Gastroesophageal sphincter (tissue), 4 donors: ENCODE results near the gene SCFD2. TPM values are rescaled to one million over a fixed set of nuclear protein-coding genes. Genes with fewer than 3 reads are reported as not detected.
"Not testable (repeated sequence)": the region's sequence is repeated elsewhere in the genome, so short reads cannot be mapped to it uniquely, and the experiment has no call there.

Experiments
- ATAC-seq: fragments of 150-250 bp; one replicate; pipeline ENCODE4 v1.9.1; 2016; ENCODE audit warnings: mild to moderate bottlenecking, moderate library complexity
- H3K27ac ChIP-seq, 4 donors: fragments of 200-600 bp; sonication (generic) in 3 of 4; 1 replicate in 3 of 4; 2 replicates in 1 of 4; pipeline ENCODE4 v1.5.1; 2016 to 2019
- H3K27me3 ChIP-seq: fragments of 200-600 bp; sonication (generic); one replicate; pipeline ENCODE4 v1.5.1; 2019
- H3K36me3 ChIP-seq, 2 donors: fragments of 200-600 bp; sonication (generic); one replicate each; pipeline ENCODE4 v1.5.1; 2019; ENCODE audit warnings: control low read depth in 1 of 2
- H3K4me1 ChIP-seq, 3 donors: fragments of 200-600 bp; sonication (generic); 1 replicate in 2 of 3; 2 replicates in 1 of 3; pipeline ENCODE4 v1.5.1; 2016 to 2019; ENCODE audit warnings: control low read depth in 2 of 3
- H3K4me3 ChIP-seq, 2 donors: fragments of 200-600 bp; sonication (generic); one replicate each; pipeline ENCODE4 v1.5.1; 2019; ENCODE audit warnings: mild to moderate bottlenecking in 1 of 2, moderate library complexity in 1 of 2
- H3K9me3 ChIP-seq, 3 donors: fragments of 200-600 bp; sonication (generic); one replicate each; pipeline ENCODE4 v1.5.1; 2017 to 2019; ENCODE audit warnings: control low read depth in 2 of 3
- EP300 ChIP-seq: sonication (generic); formaldehyde crosslinking; IDR thresholded peaks from one replicate; pipeline ENCODE4 v1.6.1; 2017; ENCODE audit warnings: antibody characterized with exemption, mild to moderate bottlenecking
- POLR2A ChIP-seq, 2 donors: fragments of 450-650 bp; IDR thresholded peaks; one replicate each; pipeline ENCODE4 v1.6.1; 2017; ENCODE audit warnings: antibody characterized with exemption in 2 of 2, mild to moderate bottlenecking in 2 of 2, moderate library complexity in 1 of 2
- POLR2AphosphoS5 ChIP-seq: sonication (generic); formaldehyde crosslinking; IDR thresholded peaks from one replicate; pipeline ENCODE4 v1.6.1; 2017; ENCODE audit warnings: antibody characterized with exemption
- WGBS, 2 donors: methylation state at CpG; one replicate each; pipeline ENCODE4 v1.1.5; 2018; ENCODE audit warnings: low coverage in 1 of 2; 5-methylcytosine and 5-hydroxymethylcytosine counted together
- total RNA-seq, 4 donors: library from RNA; depleted of rRNA; stranded (reverse); fragments of >200 nt; gene quantifications; one replicate each; pipeline ENCODE4 v1.1.0, GENCODE V29; 2016
- TF ChIP-seq, protein P1 (sequence below), 4 experiments: fragments of 200-600 bp in 2 of 4; fragments of 450-650 bp in 2 of 4; sonication (generic) in 1 of 4; IDR thresholded peaks; one replicate each; pipeline ENCODE4 v1.5.1; 2017 to 2019; ENCODE audit warnings: antibody characterized with exemption in 4 of 4, mild to moderate bottlenecking in 2 of 4, moderate library complexity in 2 of 4

SCFD2 gene
- total RNA-seq, 4 donors from 2014 or later, result 8.9 to 17.6 (median 14.6) TPM

DNA sequence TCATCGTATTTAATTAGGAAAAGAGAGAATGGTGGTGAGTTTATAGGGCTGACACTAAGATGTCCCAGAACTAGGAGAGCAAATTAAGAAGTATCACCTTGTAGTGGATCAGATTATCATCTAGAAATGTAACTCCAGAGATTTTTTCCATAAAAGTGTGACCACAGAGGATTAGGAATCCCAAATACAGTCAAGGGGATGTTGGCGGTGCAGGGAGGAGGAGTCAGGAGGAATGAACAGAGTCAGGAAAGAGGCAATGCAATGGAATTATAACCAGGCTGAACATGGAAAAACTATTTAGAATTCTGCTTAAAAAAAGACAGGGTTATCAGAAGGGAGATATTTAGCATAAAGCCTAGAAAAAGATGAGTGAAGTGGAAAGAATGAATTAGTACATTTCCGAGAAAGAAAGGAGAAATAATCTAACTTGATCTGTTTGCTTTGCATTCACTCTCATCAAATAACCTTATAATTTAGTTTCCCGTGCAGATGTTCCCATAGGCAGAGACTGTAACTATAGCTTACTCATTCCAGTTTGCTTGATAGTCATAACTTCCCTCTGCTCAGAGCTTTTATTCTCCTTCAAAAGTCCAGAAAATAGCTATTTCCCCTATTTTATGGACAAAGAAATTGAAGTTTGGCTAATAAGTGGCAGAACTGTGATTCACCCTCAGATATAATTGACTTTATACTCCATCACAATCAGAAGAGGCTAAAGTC is 56.4 kb downstream of the SCFD2 start:
- 82 to 85% methylated on average over 4 of the region's 4 CpGs for WGBS, 2 donors
- peaks cover 0 to 7% (median 0%) of the 10 kb centered on the region in 3 donors for H3K4me1 ChIP-seq
- peaks cover 0 to 11% of the 10 kb centered on the region in 2 donors for H3K36me3 ChIP-seq
- no peaks in the 10 kb centered on the region for H3K27me3 ChIP-seq
- ATAC-seq, result no peak
- H3K9me3 ChIP-seq, result no peaks in the 10 kb centered on the region
- no peak for TF ChIP-seq POLR2AphosphoS5
- TF ChIP-seq POLR2A (IDR thresholded peaks at IDR 0.05), result no peak
- TF ChIP-seq EP300, result no peak
- TF ChIP-seq, protein P1, sequence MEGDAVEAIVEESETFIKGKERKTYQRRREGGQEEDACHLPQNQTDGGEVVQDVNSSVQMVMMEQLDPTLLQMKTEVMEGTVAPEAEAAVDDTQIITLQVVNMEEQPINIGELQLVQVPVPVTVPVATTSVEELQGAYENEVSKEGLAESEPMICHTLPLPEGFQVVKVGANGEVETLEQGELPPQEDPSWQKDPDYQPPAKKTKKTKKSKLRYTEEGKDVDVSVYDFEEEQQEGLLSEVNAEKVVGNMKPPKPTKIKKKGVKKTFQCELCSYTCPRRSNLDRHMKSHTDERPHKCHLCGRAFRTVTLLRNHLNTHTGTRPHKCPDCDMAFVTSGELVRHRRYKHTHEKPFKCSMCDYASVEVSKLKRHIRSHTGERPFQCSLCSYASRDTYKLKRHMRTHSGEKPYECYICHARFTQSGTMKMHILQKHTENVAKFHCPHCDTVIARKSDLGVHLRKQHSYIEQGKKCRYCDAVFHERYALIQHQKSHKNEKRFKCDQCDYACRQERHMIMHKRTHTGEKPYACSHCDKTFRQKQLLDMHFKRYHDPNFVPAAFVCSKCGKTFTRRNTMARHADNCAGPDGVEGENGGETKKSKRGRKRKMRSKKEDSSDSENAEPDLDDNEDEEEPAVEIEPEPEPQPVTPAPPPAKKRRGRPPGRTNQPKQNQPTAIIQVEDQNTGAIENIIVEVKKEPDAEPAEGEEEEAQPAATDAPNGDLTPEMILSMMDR (IDR thresholded peaks at IDR 0.05), result no peak
- no peak overlapping the region for H3K27ac ChIP-seq
- H3K4me3 ChIP-seq, result no peak overlapping the region

DNA sequence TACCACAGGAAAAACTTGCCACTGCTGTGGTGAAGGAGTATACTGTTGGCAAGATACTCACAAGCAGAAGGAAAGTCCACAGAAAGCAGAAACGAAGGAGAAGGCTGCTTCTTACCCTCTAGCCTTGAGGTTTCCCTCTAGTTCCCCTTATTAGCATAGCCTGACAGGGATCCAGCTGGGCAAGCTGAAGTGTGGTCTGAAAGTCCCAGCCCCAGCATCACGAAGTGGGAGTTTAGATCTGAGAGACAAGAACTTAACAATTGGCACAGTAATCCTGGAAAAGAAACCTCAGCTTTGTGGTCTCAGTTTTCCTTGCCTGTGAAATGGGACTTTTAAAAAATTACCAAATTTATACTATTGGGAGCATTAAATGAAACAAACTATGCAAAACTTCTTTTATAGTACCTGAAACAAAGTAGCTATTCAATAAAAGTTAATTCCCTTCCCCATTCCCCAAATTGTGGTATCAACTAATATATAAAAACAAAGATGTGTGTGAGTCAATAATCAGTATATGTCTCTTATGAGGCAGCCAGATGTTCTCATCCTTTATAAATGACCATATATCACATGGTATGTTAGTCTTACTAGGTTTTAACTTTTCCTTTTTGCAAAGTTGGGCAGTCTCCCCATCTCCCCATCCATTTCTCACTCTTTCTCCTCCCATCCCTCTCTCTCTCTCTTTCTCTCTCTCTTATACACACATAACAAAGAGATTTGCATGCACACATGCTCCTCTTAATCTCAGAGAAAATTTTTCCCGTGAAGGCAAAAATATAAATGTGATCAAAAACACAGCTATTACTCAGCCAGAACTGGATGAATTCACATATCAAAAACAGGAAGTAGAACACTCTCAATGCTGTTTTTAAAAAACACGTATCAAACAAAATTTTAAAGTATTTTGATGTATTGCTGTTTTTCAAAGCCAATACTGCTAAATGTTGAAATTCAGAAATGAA is 57.8 kb downstream of the SCFD2 start:
- no peaks in the 10 kb centered on the region for H3K27me3 ChIP-seq
- H3K9me3 ChIP-seq, result no peaks in the 10 kb centered on the region
- no peak overlapping the region for H3K4me3 ChIP-seq
- ATAC-seq, result no peak
- peaks cover 0 to 11% of the 10 kb centered on the region in 2 donors for H3K36me3 ChIP-seq
- peaks cover 0 to 7% (median 0%) of the 10 kb centered on the region in 3 donors for H3K4me1 ChIP-seq
- TF ChIP-seq, protein P1 (IDR thresholded peaks at IDR 0.05), result no peak
- no peak for TF ChIP-seq POLR2AphosphoS5
- TF ChIP-seq EP300, result no peak
- no peak for TF ChIP-seq POLR2A (IDR thresholded peaks at IDR 0.05)
- 73 to 86% methylated on average over 3 to 4 of the region's 4 CpGs for WGBS, 2 donors
- H3K27ac ChIP-seq, result no peak overlapping the region

DNA sequence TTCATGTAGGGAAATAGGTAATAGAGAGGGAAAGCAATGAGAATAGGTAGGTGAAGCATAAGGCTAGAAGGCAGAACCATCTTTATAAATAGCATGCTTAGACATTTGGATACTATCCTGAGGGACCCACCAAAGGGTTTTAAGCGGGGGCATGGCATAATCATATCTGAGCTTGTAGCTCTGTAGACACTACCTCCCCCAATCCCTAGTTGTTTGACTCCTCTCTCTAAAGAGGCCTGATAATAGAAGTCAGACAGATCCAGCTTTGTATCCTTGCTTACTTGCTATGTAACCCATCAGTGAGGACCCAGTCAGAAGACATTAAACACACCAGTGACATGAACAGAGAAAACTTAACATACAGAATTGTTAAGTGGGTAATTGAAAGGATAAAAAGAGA is 58.7 kb downstream of the SCFD2 start:
- H3K4me1 ChIP-seq, result peaks cover 0 to 7% (median 0%) of the 10 kb centered on the region in 3 donors
- H3K27me3 ChIP-seq, result no peaks in the 10 kb centered on the region
- ATAC-seq, result no peak
- H3K27ac ChIP-seq, result no peak overlapping the region
- WGBS, 2 donors, result 81% methylated on average over 1 of the region's 1 CpG; no CpG with 5 or more reads in 1 of the 2 donors
- TF ChIP-seq, protein P1 (IDR thresholded peaks at IDR 0.05), result no peak
- TF ChIP-seq POLR2AphosphoS5, result no peak
- no peak for TF ChIP-seq EP300
- no peak for TF ChIP-seq POLR2A (IDR thresholded peaks at IDR 0.05)
- H3K4me3 ChIP-seq, result no peak overlapping the region
- no peaks in the 10 kb centered on the region for H3K9me3 ChIP-seq
- peaks cover 0 to 11% of the 10 kb centered on the region in 2 donors for H3K36me3 ChIP-seq

DNA sequence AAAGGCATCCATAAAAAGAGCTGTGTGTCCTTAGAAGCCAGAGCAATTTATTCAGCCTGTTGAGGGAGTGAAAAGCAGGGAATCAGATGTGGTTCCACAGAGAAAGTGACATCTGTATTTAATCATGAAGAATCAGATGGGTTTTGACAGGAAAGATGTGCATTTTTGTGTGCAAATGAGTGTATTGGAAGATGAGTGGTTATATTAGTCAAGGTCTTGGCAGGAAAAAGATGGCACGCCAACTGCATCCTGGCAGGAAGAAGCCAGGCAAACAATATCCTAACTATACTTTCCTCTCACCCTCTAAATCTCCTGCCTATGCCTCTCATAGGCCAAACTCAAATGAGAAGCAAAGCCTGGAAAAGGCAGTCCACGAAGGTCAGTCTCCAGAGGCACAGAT is 59.1 kb downstream of the SCFD2 start:
- peaks cover 0 to 11% of the 10 kb centered on the region in 2 donors for H3K36me3 ChIP-seq

DNA sequence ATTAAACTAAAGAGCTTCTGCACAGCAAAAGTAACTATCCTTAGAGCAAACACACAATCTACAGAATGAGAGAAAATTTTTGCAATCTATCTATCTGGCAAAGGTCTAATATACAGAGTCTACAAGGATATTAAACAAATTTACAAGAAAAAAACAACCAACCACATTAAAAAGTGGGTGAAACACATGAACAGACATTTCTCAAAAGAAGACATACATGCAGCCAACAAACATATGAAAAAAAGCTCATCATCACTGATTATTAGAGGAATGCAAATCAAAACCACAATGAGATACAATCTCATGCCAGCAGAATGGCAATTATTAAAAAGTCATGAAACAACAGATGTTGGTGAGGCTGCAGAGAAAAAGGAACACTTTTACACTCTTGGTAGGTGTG is 73.7 kb downstream of the SCFD2 start:
- H3K27me3 ChIP-seq, H3K27ac ChIP-seq, H3K4me1 ChIP-seq, ATAC-seq, H3K4me3 ChIP-seq, H3K36me3 ChIP-seq: not testable (repeated sequence)
- H3K9me3 ChIP-seq, result peaks cover 0 to 61% (median 0%) of the 10 kb centered on the region in 3 donors

More for the DNA sequence above, 59.1 kb downstream of the SCFD2 start:
- Histone ChIP-seq H3K27me3 (no peaks in the 10 kb centered on the region), H3K4me1 (peaks cover 0 to 7% (median 0%) of the 10 kb centered on the region in 3 donors), H3K27ac (no peak overlapping the region), H3K9me3 (no peaks in the 10 kb centered on the region), H3K4me3 (no peak overlapping the region)
- 67 to 68% methylated on average over 1 to 2 of the region's 2 CpGs for WGBS, 2 donors
- no peak for ATAC-seq
- no peak for TF ChIP-seq POLR2AphosphoS5
- TF ChIP-seq, protein P1 (IDR thresholded peaks at IDR 0.05), result no peak
- no peak for TF ChIP-seq EP300
- TF ChIP-seq POLR2A (IDR thresholded peaks at IDR 0.05), result no peak
